DOHH2 (cell line): ENCODE results near the gene PLXNB1.
A peak's percentile ranks its signal among the peaks of the same experiment; 100 is the strongest.

Experiments
- EZH2phosphoT487 ChIP-seq: fragments of 200-600 bp; sonication (generic); IDR thresholded peaks from 2 replicates; pipeline ENCODE4 v1.6.1; 2017; ENCODE audit warnings: borderline replicate concordance, mild to moderate bottlenecking, antibody characterized with exemption, low read length, moderate library complexity, mixed read lengths
- TF ChIP-seq, protein P1 (sequence below): fragments of 200-600 bp; sonication (generic); IDR thresholded peaks from one replicate; pipeline ENCODE4 v1.5.1; 2014; ENCODE audit warnings: antibody characterized with exemption, mild to moderate bottlenecking, low read depth, low read length; ENCODE audit not compliant: poor library complexity, severe bottlenecking

DNA sequence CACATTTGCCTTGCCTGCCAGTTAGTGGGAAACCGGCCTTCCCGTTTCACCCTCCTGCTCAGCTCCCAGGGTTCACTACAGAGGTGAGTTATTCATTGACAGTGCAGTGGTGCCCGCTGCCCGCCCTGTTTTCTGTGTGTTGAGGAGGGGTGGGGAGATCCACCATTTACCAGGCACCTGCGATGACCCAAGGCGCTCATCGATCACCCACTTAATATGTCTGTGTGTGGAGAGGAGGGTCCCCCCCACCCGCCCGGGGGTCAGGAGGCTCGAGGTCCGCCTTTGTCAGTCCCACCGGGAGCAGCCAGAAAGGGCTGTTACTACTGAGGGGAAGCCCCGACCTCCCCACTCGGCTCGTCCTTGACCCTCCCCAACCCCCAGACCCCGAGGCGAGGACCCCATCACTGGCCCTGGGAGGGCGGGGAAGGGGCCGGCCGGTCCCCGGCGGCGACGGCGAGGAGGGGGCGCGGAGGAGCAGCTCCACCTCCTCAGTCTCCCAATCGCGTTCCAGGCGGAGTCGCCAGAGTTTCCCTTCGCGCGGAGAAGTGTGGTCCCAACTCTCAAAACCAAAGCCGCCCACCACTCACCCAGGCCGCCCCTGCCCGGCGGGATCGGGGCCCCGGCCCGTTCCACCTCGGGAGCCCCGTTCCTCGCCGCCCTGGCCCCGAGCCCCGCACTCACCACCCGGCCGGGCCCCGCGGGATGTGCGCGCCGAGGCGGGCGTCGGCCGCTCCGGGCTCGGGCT is 1.1 kb downstream of the PLXNB1 start:
- TF ChIP-seq, protein P1, sequence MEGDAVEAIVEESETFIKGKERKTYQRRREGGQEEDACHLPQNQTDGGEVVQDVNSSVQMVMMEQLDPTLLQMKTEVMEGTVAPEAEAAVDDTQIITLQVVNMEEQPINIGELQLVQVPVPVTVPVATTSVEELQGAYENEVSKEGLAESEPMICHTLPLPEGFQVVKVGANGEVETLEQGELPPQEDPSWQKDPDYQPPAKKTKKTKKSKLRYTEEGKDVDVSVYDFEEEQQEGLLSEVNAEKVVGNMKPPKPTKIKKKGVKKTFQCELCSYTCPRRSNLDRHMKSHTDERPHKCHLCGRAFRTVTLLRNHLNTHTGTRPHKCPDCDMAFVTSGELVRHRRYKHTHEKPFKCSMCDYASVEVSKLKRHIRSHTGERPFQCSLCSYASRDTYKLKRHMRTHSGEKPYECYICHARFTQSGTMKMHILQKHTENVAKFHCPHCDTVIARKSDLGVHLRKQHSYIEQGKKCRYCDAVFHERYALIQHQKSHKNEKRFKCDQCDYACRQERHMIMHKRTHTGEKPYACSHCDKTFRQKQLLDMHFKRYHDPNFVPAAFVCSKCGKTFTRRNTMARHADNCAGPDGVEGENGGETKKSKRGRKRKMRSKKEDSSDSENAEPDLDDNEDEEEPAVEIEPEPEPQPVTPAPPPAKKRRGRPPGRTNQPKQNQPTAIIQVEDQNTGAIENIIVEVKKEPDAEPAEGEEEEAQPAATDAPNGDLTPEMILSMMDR: no peak
- TF ChIP-seq EZH2phosphoT487: peak; percentile 96; the same call in 1 of the 2 replicates
